H1 (cell line): ENCODE measurements around the gene TCEA3. TPM values are rescaled to one million over a fixed set of nuclear protein-coding genes. Genes with fewer than 3 reads are reported as not detected.

Source experiments
- CTCF ChIA-PET: fragments of 300-600 bp; sonication (Branson Sonifier 250); formaldehyde crosslinking; loops from one replicate; lab custom pipeline; 2021; ENCODE audit not compliant: partially characterized antibody; lab: Charles Lee
- POLR2A ChIA-PET: fragments of 300-600 bp; sonication (Branson Sonifier 250); formaldehyde crosslinking; loops from one replicate; lab custom pipeline; 2021; ENCODE audit warnings: inconsistent platforms; ENCODE audit not compliant: partially characterized antibody; lab: Charles Lee
- DNase-seq, 2 experiments: peaks; one replicate each; pipeline versions ENCODE4 v3.0.0 to v3.0.0-alpha.2; 2010 to 2022; ENCODE audit warnings: low spot score in 2 of 2, low read depth in 1 of 2, mixed read lengths in 1 of 2
- FAIRE-seq: peaks from 2 replicates; lab custom pipeline; 2011; peaks lifted over from hg19 to GRCh38; lab: Jason Lieb, UNC
- H2AFZ ChIP-seq: 2 replicates; pipeline ENCODE4 v1.8.1; 2012; ENCODE audit warnings: low read length, inconsistent platforms
- H2AK5ac ChIP-seq: 2 replicates; pipeline ENCODE4 v1.6.1; 2013; ENCODE audit warnings: low read depth, low read length
- H2BK120ac ChIP-seq: replicated peaks from 2 replicates; pipeline ENCODE3; 2013; ENCODE audit warnings: low read depth, low read length, inconsistent platforms
- H2BK12ac ChIP-seq: 2 replicates; pipeline ENCODE4 v1.6.1; 2013; ENCODE audit warnings: low read depth, low read length
- H2BK15ac ChIP-seq: 2 replicates; pipeline ENCODE4 v1.6.1; 2013; ENCODE audit warnings: low read length
- H2BK20ac ChIP-seq: 2 replicates; pipeline ENCODE4 v1.6.1; 2013; ENCODE audit warnings: low read length
- H2BK5ac ChIP-seq: 2 replicates; pipeline ENCODE4 v1.6.1; 2013; ENCODE audit warnings: low read depth, low read length
- H3K14ac ChIP-seq: 2 replicates; pipeline ENCODE4 v1.6.1; 2013; ENCODE audit warnings: inconsistent platforms; ENCODE audit not compliant: insufficient read length
- H3K18ac ChIP-seq: 2 replicates; pipeline ENCODE4 v1.6.1; 2013; ENCODE audit warnings: low read length; ENCODE audit errors: extremely low read depth
- H3K23ac ChIP-seq: 2 replicates; pipeline ENCODE4 v1.6.1; 2013; ENCODE audit warnings: inconsistent platforms; ENCODE audit not compliant: insufficient read length
- H3K23me2 ChIP-seq: 2 replicates; pipeline ENCODE4 v1.6.1; 2013; ENCODE audit warnings: low read depth, low read length
- H3K27ac ChIP-seq: 2 replicates; pipeline ENCODE4 v1.6.1; 2011; ENCODE audit warnings: low read depth, low read length, inconsistent platforms
- H3K27me3 ChIP-seq, 4 experiments: replicated peaks in 1 of 4; 1 replicate in 1 of 4; 2 replicates in 3 of 4; pipeline versions ENCODE4 v1.6.1 to v1.8.1; 2011 to 2013; ENCODE audit warnings: low read length in 3 of 4, mild to moderate bottlenecking in 3 of 4, inconsistent platforms in 2 of 4, mixed read lengths in 2 of 4, moderate library complexity in 1 of 4; ENCODE audit not compliant: control insufficient read depth in 3 of 4, insufficient read depth in 3 of 4; ENCODE audit errors: extremely low read depth in 1 of 4
- H3K36me3 ChIP-seq, 4 experiments: 2 replicates each; pipeline versions ENCODE4 v1.6.1 to v1.8.1; 2011 to 2013; ENCODE audit warnings: mild to moderate bottlenecking in 4 of 4, low read length in 3 of 4, moderate library complexity in 2 of 4, control low read depth in 1 of 4, inconsistent platforms in 1 of 4; ENCODE audit not compliant: insufficient read depth in 4 of 4, control insufficient read depth in 2 of 4
- H3K4ac ChIP-seq: replicated peaks from 2 replicates; pipeline ENCODE3; 2013; ENCODE audit warnings: low read length, low read depth, mixed read lengths, inconsistent platforms; ENCODE audit not compliant: insufficient read length
- H3K4me1 ChIP-seq, 4 experiments: replicated peaks in 1 of 4; 1 replicate in 1 of 4; 2 replicates in 3 of 4; pipeline versions ENCODE4 v1.6.1 to v1.8.1; 2011 to 2013; ENCODE audit warnings: low read length in 3 of 4, inconsistent platforms in 2 of 4, mixed read lengths in 1 of 4; ENCODE audit not compliant: insufficient read depth in 4 of 4, control insufficient read depth in 3 of 4
- H3K4me2 ChIP-seq, 2 experiments: 2 replicates each; pipeline versions ENCODE4 v1.6.1 to v1.8.1; 2011 to 2013; ENCODE audit warnings: low read depth in 2 of 2, low read length in 2 of 2, control low read depth in 1 of 2, inconsistent platforms in 1 of 2, mild to moderate bottlenecking in 1 of 2; ENCODE audit not compliant: insufficient read depth in 1 of 2
- H3K4me3 ChIP-seq, 4 experiments: fragments of 200-600, 300-600 bp in 1 of 4; sonication (generic), shearing (Covaris generic), sonication (Bioruptor Twin) in 1 of 4; 2 replicates each; pipeline versions ENCODE4 v1.5.1 to v1.8.1; 2011 to 2016; ENCODE audit warnings: low read length in 4 of 4, low read depth in 3 of 4, control low read depth in 2 of 4, inconsistent platforms in 2 of 4, mild to moderate bottlenecking in 2 of 4, mixed read lengths in 1 of 4, moderate library complexity in 1 of 4; ENCODE audit not compliant: insufficient read depth in 2 of 4; ENCODE audit errors: extremely low read depth in 1 of 4
- H3K56ac ChIP-seq: replicated peaks from 2 replicates; pipeline ENCODE3; 2013; ENCODE audit warnings: low read depth, mild to moderate bottlenecking, mixed read lengths, low read length, inconsistent platforms; ENCODE audit not compliant: insufficient read length
- H3K79me1 ChIP-seq: 2 replicates; pipeline ENCODE4 v1.6.1; 2013; ENCODE audit warnings: low read depth, low read length, control low read depth
- H3K79me2 ChIP-seq, 2 experiments: 2 replicates each; pipeline versions ENCODE4 v1.6.1 to v1.8.1; 2012 to 2013; ENCODE audit warnings: low read length in 2 of 2, mild to moderate bottlenecking in 2 of 2, inconsistent platforms in 1 of 2; ENCODE audit not compliant: insufficient read depth in 2 of 2, control insufficient read depth in 1 of 2
- H3K9ac ChIP-seq, 4 experiments: replicated peaks in 1 of 4; 1 replicate in 1 of 4; 2 replicates in 3 of 4; pipeline versions ENCODE4 v1.6.1 to v1.8.1; 2011 to 2013; ENCODE audit warnings: low read depth in 3 of 4, low read length in 3 of 4, control low read depth in 2 of 4, mild to moderate bottlenecking in 2 of 4, moderate library complexity in 2 of 4, inconsistent platforms in 1 of 4; ENCODE audit errors: extremely low read depth in 1 of 4
- H3K9me3 ChIP-seq, 2 experiments: 2 replicates each; pipeline versions ENCODE4 v1.6.1 to v1.8.1; 2012 to 2013; ENCODE audit warnings: mild to moderate bottlenecking in 2 of 2, moderate library complexity in 2 of 2, control low read depth in 1 of 2, inconsistent platforms in 1 of 2, low read depth in 1 of 2, low read length in 1 of 2, mixed read lengths in 1 of 2; ENCODE audit not compliant: insufficient read depth in 2 of 2
- H4K20me1 ChIP-seq, 2 experiments: replicated peaks in 1 of 2; 2 replicates each; pipeline versions ENCODE3 to v1.8.1; 2011 to 2013; ENCODE audit warnings: inconsistent platforms in 2 of 2, low read length in 2 of 2, mild to moderate bottlenecking in 1 of 2; ENCODE audit not compliant: insufficient read depth in 2 of 2, control insufficient read depth in 1 of 2
- H4K5ac ChIP-seq: 2 replicates; pipeline ENCODE4 v1.6.1; 2013; ENCODE audit warnings: low read length, low read depth, mixed read lengths, inconsistent platforms; ENCODE audit not compliant: insufficient read length
- H4K8ac ChIP-seq: 2 replicates; pipeline ENCODE4 v1.8.0; 2013; ENCODE audit warnings: mild to moderate bottlenecking, moderate library complexity, low read length, inconsistent platforms; ENCODE audit not compliant: insufficient read depth; ENCODE audit errors: extremely low read depth
- H4K91ac ChIP-seq: replicated peaks from 2 replicates; pipeline ENCODE3; 2013; ENCODE audit warnings: low read length, mixed read lengths, inconsistent platforms; ENCODE audit not compliant: insufficient read length
- BRCA1 ChIP-seq: IDR thresholded peaks from 2 replicates; pipeline ENCODE4 v1.6.1; 2012; ENCODE audit warnings: low read depth, low read length, improper control_type of control experiment
- RXRA ChIP-seq: IDR thresholded peaks from 2 replicates; pipeline ENCODE4 v1.6.1; 2011; ENCODE audit warnings: low read depth, mild to moderate bottlenecking, low read length, moderate library complexity; ENCODE audit not compliant: insufficient read depth
- SUZ12 ChIP-seq: fragments of 200-600 bp; sonication (generic); IDR thresholded peaks from 2 replicates; pipeline ENCODE4 v1.6.1; 2012; ENCODE audit warnings: mild to moderate bottlenecking, inconsistent platforms, low read length, moderate library complexity, mixed read lengths
- WGBS, 2 experiments: shearing (Covaris generic) in 1 of 2; methylation state at CpG; one replicate each; pipeline versions ENCODE4 v1.1.6 to v1.1.7; 2013 to 2015; ENCODE audit warnings: low lambda C conversion rate in 2 of 2, mixed read lengths in 2 of 2, inconsistent platforms in 1 of 2, low coverage in 1 of 2, missing lambda C conversion rate in 1 of 2; ENCODE audit not compliant: insufficient replicate concordance in 2 of 2, insufficient coverage in 1 of 2, insufficient read length in 1 of 2; ENCODE audit errors: extremely low coverage in 1 of 2, missing lambda C conversion rate in 1 of 2; 5-methylcytosine and 5-hydroxymethylcytosine counted together
- polyA plus RNA-seq, 7 experiments: library from polyadenylated mRNA; depleted of rRNA in 3 of 7; stranded (reverse) in 5 of 7; unstranded in 2 of 7; fragments of >200 nt in 5 of 7; fragments of 200-250 nt in 2 of 7; gene quantifications; 1 replicate in 5 of 7; 2 replicates in 1 of 7; 4 replicates in 1 of 7; pipeline versions ENCODE4 v1.2.1 to v1.2.3, GENCODE V29; 2011 to 2013; ENCODE audit warnings: missing spikeins in 2 of 7, mixed read lengths in 2 of 7
- total RNA-seq: library from RNA; stranded (reverse); fragmentation: NEBNext Ultra II Directional; extraction: Animal tissue kit (Norgen Biotek cat#: 25700); gene quantifications from 2 replicates; pipeline ENCODE4 v1.2.1, GENCODE V29; 2021

TCEA3 gene
- total and polyA plus RNA-seq, 2 of the 8 experiments (the other 6 are each of a cell fraction or from before 2014, with no cell fraction given) = 0.08 TPM; not detected in 1

GRCh38 chr1:23352096-23352695, 72.4 kb downstream of the TCEA3 start:
- Histone ChIP-seq H3K23me2 (no peaks in the 10 kb centered on the region), H2BK15ac (no peak overlapping the region), H3K4me2 (no peak overlapping the region), H3K36me3 (no peaks in the 10 kb centered on the region; a peak in 1 of 8 replicates), H3K9ac (no peak overlapping the region), H3K27me3 (peaks cover 65 to 94% (median 78%) of the 10 kb centered on the region in 4 experiments), H2BK5ac (no peak overlapping the region), H3K4ac (no peak overlapping the region), H2BK20ac (no peak overlapping the region), H3K56ac (no peak overlapping the region), H4K8ac (no peak overlapping the region), H3K27ac (no peak overlapping the region), H2AK5ac (no peak overlapping the region), H3K79me1 (no peaks in the 10 kb centered on the region), H3K14ac (no peak overlapping the region), H4K5ac (no peak overlapping the region), H3K18ac (no peak overlapping the region), H3K79me2 (no peaks in the 10 kb centered on the region), H3K9me3 (no peaks in the 10 kb centered on the region), H2BK120ac (no peak overlapping the region), H3K23ac (no peak overlapping the region), H4K91ac (no peak overlapping the region), H2AFZ (no peak overlapping the region), H3K4me3 (no peak overlapping the region), H3K4me1 (no peaks in the 10 kb centered on the region), H2BK12ac (no peak overlapping the region), H4K20me1 (peaks cover 3 to 5% of the 10 kb centered on the region in 2 experiments)
- no peak for TF ChIP-seq SUZ12
- TF ChIP-seq RXRA = no peak
- no peak for TF ChIP-seq BRCA1
- DNase-seq (no peak), FAIRE-seq (no peak)
- CTCF ChIA-PET = no interaction called here
- WGBS, 2 experiments = 80% methylated on average over 1 of the region's 1 CpG; no CpG with 5 or more reads in 1 of the 2 experiments
- POLR2A ChIA-PET = no interaction called here
